Fibroblast of the aortic adventitia (primary cell): ENCODE measurements around the gene ACE. TPM values are rescaled to one million over a fixed set of nuclear protein-coding genes. Genes with fewer than 3 reads are reported as not detected.

Experiments used
- DNase-seq: peaks from one replicate; pipeline ENCODE4 v3.0.0-alpha.2; 2010; ENCODE audit warnings: low read depth
- H3K4me3 ChIP-seq: 2 replicates; pipeline ENCODE4 v1.5.1; 2011; ENCODE audit warnings: low read depth, mild to moderate bottlenecking, control low read depth, low read length, moderate library complexity
- total RNA-seq: library from RNA; depleted of rRNA; stranded (reverse); fragments of >200 nt; gene quantifications from 2 replicates; pipeline ENCODE4 v1.2.3, GENCODE V29; 2012; ENCODE audit warnings: low replicate concordance
- TF ChIP-seq, protein P1 (sequence below): IDR thresholded peaks from 2 replicates; pipeline ENCODE4 v1.5.1; 2011; ENCODE audit warnings: mild to moderate bottlenecking, low read length, control low read depth, inconsistent platforms; ENCODE audit not compliant: insufficient read depth

The ACE gene
- total RNA-seq, 1 donor = 24.3 TPM

DNA sequence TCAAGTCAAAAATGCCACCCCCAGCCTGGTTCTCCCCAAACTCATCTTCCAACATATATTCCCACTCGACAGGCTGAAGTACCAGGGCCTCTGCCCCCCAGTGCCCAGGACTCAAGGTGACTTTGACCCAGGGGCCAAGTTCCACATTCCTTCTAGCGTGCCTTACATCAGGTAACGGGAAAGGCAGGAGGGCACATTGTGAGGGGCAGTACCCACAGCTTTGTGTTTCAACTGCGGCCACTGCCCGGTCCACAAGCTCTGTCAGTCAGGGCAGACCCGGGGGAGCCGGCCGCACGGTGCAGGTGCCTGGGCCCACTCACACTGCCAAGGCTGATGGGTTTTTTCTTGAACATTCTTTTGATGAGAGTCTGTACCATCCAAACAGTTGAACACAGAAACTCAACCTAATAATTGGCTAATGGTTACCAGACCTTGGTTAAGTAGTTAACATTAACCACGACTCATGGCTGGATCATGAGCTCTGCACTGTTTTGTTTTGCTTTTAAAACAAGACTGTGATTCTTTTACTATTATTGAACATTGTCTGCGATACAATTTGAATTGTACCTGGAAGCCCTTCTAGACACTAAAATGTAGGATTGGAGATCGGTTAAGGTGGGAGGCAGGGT lies 17.6 kb downstream of the ACE start:
- DNase-seq = no peak
- TF ChIP-seq, protein P1, sequence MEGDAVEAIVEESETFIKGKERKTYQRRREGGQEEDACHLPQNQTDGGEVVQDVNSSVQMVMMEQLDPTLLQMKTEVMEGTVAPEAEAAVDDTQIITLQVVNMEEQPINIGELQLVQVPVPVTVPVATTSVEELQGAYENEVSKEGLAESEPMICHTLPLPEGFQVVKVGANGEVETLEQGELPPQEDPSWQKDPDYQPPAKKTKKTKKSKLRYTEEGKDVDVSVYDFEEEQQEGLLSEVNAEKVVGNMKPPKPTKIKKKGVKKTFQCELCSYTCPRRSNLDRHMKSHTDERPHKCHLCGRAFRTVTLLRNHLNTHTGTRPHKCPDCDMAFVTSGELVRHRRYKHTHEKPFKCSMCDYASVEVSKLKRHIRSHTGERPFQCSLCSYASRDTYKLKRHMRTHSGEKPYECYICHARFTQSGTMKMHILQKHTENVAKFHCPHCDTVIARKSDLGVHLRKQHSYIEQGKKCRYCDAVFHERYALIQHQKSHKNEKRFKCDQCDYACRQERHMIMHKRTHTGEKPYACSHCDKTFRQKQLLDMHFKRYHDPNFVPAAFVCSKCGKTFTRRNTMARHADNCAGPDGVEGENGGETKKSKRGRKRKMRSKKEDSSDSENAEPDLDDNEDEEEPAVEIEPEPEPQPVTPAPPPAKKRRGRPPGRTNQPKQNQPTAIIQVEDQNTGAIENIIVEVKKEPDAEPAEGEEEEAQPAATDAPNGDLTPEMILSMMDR = no peak
- H3K4me3 ChIP-seq = no peak overlapping the region

DNA sequence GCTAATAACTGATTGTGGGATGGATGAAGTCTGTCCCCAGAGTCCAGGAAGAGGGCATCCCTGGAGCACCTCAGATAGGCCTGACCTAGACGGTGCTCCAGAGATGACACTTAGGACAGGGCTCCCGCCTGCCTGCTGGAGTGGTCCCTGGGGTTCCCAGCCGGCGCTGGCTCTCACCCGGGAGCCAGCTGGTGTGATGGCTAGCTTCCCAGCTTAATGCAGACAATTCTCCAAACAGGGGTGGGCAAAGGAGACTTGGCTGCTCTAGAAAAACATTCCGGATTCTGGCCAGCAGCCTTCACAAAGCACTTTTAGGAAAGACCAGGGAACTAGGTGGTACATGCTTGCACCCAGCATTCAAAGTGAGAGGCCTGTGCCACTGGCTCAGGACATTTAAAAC lies 18.6 kb downstream of the ACE start:
- no peak for DNase-seq
- TF ChIP-seq, protein P1 = no peak
- H3K4me3 ChIP-seq = no peak overlapping the region

DNA sequence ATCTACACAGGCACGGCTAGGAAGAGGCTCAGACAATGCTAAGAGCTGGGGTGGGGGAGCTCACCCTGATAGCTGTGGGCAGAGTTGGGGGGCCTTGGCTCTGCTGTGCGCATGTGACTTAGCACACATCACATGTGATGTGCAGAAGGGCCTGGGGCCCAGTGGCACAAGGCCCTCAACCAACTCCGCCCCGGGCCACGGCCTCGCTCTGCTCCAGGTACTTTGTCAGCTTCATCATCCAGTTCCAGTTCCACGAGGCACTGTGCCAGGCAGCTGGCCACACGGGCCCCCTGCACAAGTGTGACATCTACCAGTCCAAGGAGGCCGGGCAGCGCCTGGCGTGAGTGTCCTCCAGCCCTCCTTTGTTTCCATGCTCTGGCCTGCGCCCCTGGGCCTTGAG lies 19.3 kb downstream of the ACE start:
- TF ChIP-seq, protein P1 = no peak
- no peak overlapping the region for H3K4me3 ChIP-seq
- no peak for DNase-seq

DNA sequence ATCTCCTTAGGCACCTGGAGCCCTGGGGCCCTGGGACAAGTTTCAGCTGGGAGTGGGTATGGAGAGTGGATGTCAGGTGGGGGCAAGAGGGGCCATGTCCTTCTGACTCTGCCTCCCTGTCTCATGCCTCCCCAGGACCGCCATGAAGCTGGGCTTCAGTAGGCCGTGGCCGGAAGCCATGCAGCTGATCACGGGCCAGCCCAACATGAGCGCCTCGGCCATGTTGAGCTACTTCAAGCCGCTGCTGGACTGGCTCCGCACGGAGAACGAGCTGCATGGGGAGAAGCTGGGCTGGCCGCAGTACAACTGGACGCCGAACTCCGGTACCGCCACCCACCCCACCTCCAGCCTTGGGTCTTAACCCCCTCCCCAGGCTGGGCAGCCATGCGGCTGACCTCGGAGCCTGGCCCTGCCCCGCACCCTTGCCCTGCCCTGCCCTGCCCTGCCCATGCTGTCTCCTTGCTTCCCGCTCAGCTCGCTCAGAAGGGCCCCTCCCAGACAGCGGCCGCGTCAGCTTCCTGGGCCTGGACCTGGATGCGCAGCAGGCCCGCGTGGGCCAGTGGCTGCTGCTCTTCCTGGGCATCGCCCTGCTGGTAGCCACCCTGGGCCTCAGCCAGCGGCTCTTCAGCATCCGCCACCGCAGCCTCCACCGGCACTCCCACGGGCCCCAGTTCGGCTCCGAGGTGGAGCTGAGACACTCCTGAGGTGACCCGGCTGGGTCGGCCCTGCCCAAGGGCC lies 20.0 kb downstream of the ACE start:
- DNase-seq = no peak
- TF ChIP-seq, protein P1 = no peak

DNA sequence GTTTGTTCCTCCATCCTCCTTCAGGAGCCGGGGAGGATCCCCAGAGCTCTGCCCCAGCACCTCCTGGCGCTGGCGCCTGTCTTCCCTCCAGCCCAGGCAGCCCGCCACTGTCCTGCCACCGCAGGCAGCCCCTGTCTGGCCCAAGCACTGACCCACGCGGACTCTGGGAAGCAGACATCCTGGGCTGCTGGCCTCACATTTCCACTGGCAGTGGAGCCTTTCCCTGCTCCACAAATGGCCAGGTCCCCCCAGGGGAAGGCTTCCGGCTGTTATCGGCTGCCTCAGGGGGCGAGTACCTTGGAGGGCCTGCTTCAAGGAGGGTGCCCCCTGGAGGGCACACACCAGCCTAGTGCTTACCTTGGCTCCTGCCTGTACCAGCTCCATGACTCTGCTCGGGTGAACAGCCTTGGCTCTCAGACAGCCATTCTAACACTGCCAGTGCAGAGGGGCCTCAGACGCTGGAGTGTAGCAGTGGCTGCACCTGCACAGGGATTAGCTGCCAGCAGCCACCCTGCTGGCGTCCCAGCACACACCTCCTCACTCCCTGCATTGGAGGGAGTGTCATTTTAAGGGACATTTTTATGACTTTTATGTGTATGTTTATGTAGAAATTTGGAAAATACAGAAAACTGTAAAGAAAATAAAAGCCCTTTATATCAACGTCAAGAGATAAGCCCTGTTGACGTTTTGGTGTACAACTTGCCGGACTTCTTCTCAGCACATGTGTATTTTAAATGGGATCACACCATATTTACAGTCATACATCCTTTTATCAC lies 21.0 kb downstream of the ACE start:
- TF ChIP-seq, protein P1 = no peak
- H3K4me3 ChIP-seq = no peak overlapping the region
- no peak for DNase-seq

More for the DNA sequence above, 20.0 kb downstream of the ACE start:
- H3K4me3 ChIP-seq = no peak overlapping the region

DNA sequence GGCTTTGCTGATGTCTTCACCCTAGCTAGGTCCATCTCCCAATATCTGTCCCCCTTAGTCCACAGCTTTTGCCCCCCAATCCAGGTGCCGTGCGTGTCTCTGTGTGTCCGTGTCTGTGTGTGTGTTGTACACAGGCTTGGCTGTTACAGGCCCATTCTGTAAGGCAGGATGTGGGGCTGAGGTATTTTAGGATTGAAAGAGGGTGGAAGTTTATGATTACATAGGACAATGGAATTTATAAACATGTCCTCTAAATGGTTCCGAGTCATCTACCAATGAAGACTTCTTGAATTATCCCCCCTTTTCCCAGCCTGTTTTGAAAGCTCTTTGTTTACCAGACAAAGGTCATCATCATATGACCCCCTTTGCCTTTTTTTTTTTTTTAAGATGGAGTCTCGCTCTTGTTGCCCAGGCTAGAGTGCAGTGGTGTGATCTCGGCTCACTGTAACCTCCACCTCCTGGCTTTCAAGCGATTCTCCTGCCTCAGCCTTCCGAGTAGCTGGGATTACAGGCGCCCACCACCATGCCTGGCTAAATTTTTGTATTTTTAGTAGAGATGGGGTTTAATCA lies 21.9 kb downstream of the ACE start:
- TF ChIP-seq, protein P1 = no peak
- DNase-seq = peak; percentile 47

More for the DNA sequence above, 21.9 kb downstream of the ACE start:
- no peak overlapping the region for H3K4me3 ChIP-seq
